Osteocyte (in vitro differentiated cells): ENCODE results near the gene FRAS1. TPM values are rescaled to one million over a fixed set of nuclear protein-coding genes. Genes with fewer than 3 reads are reported as not detected.

Experiments
- DNase-seq: peaks from one replicate; pipeline ENCODE4 v3.0.0; 2021; ENCODE audit warnings: mixed read lengths; ENCODE audit not compliant: unreplicated experiment; ENCODE audit errors: extremely low spot score
- H3K27ac Mint-ChIP-seq: one replicate; pipeline ENCODE4 v1.8.0; 2021; ENCODE audit warnings: mild to moderate bottlenecking, mixed read lengths; ENCODE audit not compliant: unreplicated experiment
- H3K27me3 Mint-ChIP-seq: one replicate; pipeline ENCODE4 v1.8.0; 2021; ENCODE audit warnings: mixed read lengths; ENCODE audit not compliant: unreplicated experiment
- H3K36me3 Mint-ChIP-seq: one replicate; pipeline ENCODE4 v1.8.0; 2021; ENCODE audit warnings: mixed read lengths; ENCODE audit not compliant: unreplicated experiment
- H3K4me1 Mint-ChIP-seq: one replicate; pipeline ENCODE4 v1.8.0; 2021; ENCODE audit warnings: mixed read lengths; ENCODE audit not compliant: unreplicated experiment
- H3K4me3 Mint-ChIP-seq: one replicate; pipeline ENCODE4 v1.8.0; 2021; ENCODE audit warnings: mild to moderate bottlenecking, moderate library complexity, mixed read lengths; ENCODE audit not compliant: unreplicated experiment
- H3K9me3 Mint-ChIP-seq: one replicate; pipeline ENCODE4 v1.8.0; 2021; ENCODE audit warnings: mixed read lengths; ENCODE audit not compliant: unreplicated experiment
- CTCF ChIP-seq: fragments of 200-600 bp; sonication (generic); IDR thresholded peaks from 2 replicates; pipeline ENCODE4 v1.5.0; 2021; ENCODE audit warnings: antibody characterized with exemption, mild to moderate bottlenecking, moderate library complexity
- total RNA-seq: library from RNA; stranded (reverse); gene quantifications from 2 replicates; pipeline ENCODE4 v1.2.1, GENCODE V29; 2021

FRAS1 gene
- total RNA-seq, 1 donor from 2014 or later = 0.89 TPM

GRCh38 chr4:78332976-78333375 lies 275.9 kb downstream of the FRAS1 start:
- Mint-ChIP-seq H3K4me3 (no peak overlapping the region), H3K27me3 (peaks cover 6% of the 10 kb centered on the region), H3K36me3 (no peaks in the 10 kb centered on the region), H3K4me1 (no peaks in the 10 kb centered on the region), H3K9me3 (peaks cover 4% of the 10 kb centered on the region), H3K27ac (no peak overlapping the region)
- TF ChIP-seq CTCF = no peak
- DNase-seq = no peak

- H3K27ac Mint-ChIP-seq = no peak overlapping the region
- no peak for TF ChIP-seq CTCF
These were observed 279.2 kb downstream of the FRAS1 start for GRCh38 chr4:78336093-78336943.

GRCh38 chr4:78337244-78338020 lies 280.3 kb downstream of the FRAS1 start:
- Mint-ChIP-seq H3K4me3 (no peak overlapping the region), H3K27ac (no peak overlapping the region), H3K4me1 (no peaks in the 10 kb centered on the region), H3K36me3 (no peaks in the 10 kb centered on the region), H3K9me3 (peaks cover 4% of the 10 kb centered on the region), H3K27me3 (peaks cover 4% of the 10 kb centered on the region)
- no peak for TF ChIP-seq CTCF
- no peak for DNase-seq

More at GRCh38 chr4:78336093-78336943, 279.2 kb downstream of the FRAS1 start:
- peaks cover 4% of the 10 kb centered on the region for H3K9me3 Mint-ChIP-seq
- H3K4me1 Mint-ChIP-seq = no peaks in the 10 kb centered on the region
- H3K4me3 Mint-ChIP-seq = no peak overlapping the region
- no peaks in the 10 kb centered on the region for H3K36me3 Mint-ChIP-seq
- no peak for DNase-seq
- H3K27me3 Mint-ChIP-seq = peaks cover 8% of the 10 kb centered on the region

- Mint-ChIP-seq H3K4me1 (no peaks in the 10 kb centered on the region), H3K27ac (no peak overlapping the region), H3K36me3 (no peaks in the 10 kb centered on the region), H3K9me3 (no peaks in the 10 kb centered on the region), H3K27me3 (peaks cover 2% of the 10 kb centered on the region), H3K4me3 (no peak overlapping the region)
- TF ChIP-seq CTCF = no peak
- DNase-seq = no peak
These were observed 285.0 kb downstream of the FRAS1 start for GRCh38 chr4:78342125-78342524.

- Mint-ChIP-seq H3K36me3 (no peaks in the 10 kb centered on the region), H3K27ac (no peak overlapping the region), H3K9me3 (no peaks in the 10 kb centered on the region), H3K4me3 (no peak overlapping the region), H3K4me1 (no peaks in the 10 kb centered on the region), H3K27me3 (peaks cover 2% of the 10 kb centered on the region)
- no peak for TF ChIP-seq CTCF
- no peak for DNase-seq
These were observed 286.6 kb downstream of the FRAS1 start for GRCh38 chr4:78343682-78344081.
